ENCODE results near the gene CRYL1.

DNA sequence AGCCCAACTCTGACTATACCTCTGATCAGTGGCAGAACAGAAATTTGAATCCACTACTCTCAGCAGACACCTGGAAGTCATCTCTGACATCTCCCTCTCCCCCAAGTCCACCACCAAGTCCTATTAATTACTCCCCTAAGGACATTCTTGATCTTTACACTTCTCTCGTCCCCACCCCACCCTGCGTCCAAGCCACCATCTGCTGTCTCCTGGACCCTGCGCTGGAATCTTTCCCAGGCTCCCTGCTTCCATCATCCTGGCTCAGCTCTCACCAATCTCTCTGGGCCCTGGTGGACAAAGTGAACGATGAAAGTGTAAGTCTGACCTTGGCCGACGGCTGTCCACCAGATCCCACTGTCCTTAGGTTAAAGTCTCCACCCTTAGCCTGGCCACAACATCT, 147.9 kb downstream of the CRYL1 start:
- no peak for TF ChIP-seq MTA2 (IDR thresholded peaks at IDR 0.05; ENCODE audit: low read depth)
- TF ChIP-seq TOE1 (IDR thresholded peaks at IDR 0.05; ENCODE audit: borderline replicate concordance): no peak
- TF ChIP-seq TOE1 (CRISPR knock-in tag; IDR thresholded peaks at IDR 0.05; ENCODE audit: borderline replicate concordance, low read depth): no peak
- TF ChIP-seq JUND (IDR thresholded peaks at IDR 0.05; ENCODE audit: borderline replicate concordance, low read depth, low read length): no peak
- no peak for TF ChIP-seq JUND (tag; IDR thresholded peaks at IDR 0.05; ENCODE audit: borderline replicate concordance, low read depth, low read length)
- no peak for TF ChIP-seq NFE2L1 (tag; IDR thresholded peaks at IDR 0.05; ENCODE audit: borderline replicate concordance, low read depth)
- no peak for TF ChIP-seq RAD21 (CRISPR knock-in tag; conservative IDR thresholded peaks at IDR 0.05 in 1 of 2, IDR thresholded peaks at IDR 0.05 in 1 of 2)
- no peak for TF ChIP-seq NFRKB (IDR thresholded peaks at IDR 0.05; ENCODE audit: low read depth)
- no peak for TF ChIP-seq MEF2A (IDR thresholded peaks at IDR 0.05; ENCODE audit: control insufficient read depth, low read depth, low read length)
- no peak for TF ChIP-seq RCOR1 (IDR thresholded peaks at IDR 0.05; ENCODE audit: borderline replicate concordance in 1 of 2, low read depth in 2 of 2, low read length in 2 of 2)
- TF ChIP-seq ZNF696 (CRISPR knock-in tag; conservative IDR thresholded peaks at IDR 0.05): no peak
- no peak for TF ChIP-seq EP300 (IDR thresholded peaks at IDR 0.05; ENCODE audit: low read length)
- TF ChIP-seq CEBPB (tag; IDR thresholded peaks at IDR 0.05): no peak

Data from K562 (cell line).